ENCODE measurements around the gene SLC9A2. TPM values are rescaled to one million over a fixed set of nuclear protein-coding genes. Genes with fewer than 3 reads are reported as not detected.

The SLC9A2 gene
- total RNA-seq, 1 donor: not detected

DNA sequence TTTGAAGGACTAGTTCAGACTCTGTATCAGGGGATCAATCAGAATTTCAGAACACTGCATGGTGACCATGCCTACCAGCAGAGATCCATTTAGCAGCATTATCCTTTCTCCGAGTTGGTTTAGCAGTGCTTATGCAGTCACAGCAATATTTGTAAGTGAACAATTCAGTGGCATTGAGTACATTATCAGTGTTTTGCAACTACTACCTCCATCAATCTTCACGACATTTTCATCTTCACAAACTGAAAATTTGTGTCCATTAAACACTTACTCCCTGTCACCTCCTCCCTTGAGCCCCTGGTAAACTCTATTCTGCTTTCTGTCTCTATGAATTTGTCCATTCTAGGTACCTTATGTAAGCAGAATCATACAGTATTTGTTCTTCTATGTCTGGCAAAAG lies 20.1 kb downstream of the SLC9A2 start:
- H3K4me1 ChIP-seq (ENCODE audit: insufficient read depth, low read length): no peaks in the 10 kb centered on the region
- H3K4me3 ChIP-seq (ENCODE audit: low read length): no peak overlapping the region
- H3K27me3 ChIP-seq (ENCODE audit: insufficient read depth, low read length): peaks cover 4% of the 10 kb centered on the region
- H3K9me3 ChIP-seq (ENCODE audit: low read depth, low read length): no peaks in the 10 kb centered on the region

DNA sequence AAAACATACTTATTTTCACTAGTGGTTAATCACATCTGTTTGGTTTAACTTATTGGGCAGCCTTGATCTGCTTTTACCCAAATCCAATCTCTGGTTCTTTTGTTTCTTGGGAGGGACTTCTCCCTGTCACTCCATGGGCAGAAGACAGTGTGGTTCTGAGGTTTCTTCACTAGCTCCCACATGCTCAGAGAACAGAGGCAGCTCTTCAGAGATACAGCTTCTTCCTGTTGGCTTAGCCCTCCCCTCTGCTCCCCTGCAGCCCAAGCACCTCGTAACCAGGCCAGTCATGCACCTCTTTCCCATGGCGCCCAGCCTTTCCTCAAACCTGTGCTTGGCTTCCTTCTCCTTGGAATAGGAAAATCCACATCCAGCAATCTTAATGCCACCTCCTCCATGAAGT lies 32.8 kb downstream of the SLC9A2 start:
- no peaks in the 10 kb centered on the region for H3K4me1 ChIP-seq (ENCODE audit: insufficient read depth, low read length)
- no peaks in the 10 kb centered on the region for H3K27me3 ChIP-seq (ENCODE audit: insufficient read depth, low read length)
- no peaks in the 10 kb centered on the region for H3K9me3 ChIP-seq (ENCODE audit: low read depth, low read length)
- no peak overlapping the region for H3K4me3 ChIP-seq (ENCODE audit: low read length)

DNA sequence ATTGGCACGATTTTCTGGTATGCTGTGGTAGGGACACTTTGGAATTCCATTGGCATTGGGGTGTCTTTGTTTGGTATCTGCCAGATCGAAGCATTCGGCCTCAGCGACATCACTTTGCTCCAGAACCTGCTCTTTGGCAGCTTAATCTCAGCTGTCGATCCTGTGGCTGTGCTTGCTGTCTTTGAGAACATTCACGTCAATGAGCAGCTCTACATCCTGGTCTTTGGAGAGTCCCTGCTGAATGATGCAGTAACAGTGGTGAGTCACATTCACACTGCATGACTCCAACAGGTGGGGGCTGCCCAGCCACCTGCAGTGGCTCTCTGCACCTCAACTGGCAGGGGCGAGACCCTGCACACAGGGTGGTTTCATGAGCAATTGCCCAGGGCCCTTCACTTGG lies 38.4 kb downstream of the SLC9A2 start:
- Histone ChIP-seq H3K27me3 (ENCODE audit: insufficient read depth, low read length) (no peaks in the 10 kb centered on the region), H3K4me3 (ENCODE audit: low read length) (no peak overlapping the region), H3K9me3 (ENCODE audit: low read depth, low read length) (no peaks in the 10 kb centered on the region), H3K4me1 (ENCODE audit: insufficient read depth, low read length) (no peaks in the 10 kb centered on the region)

DNA sequence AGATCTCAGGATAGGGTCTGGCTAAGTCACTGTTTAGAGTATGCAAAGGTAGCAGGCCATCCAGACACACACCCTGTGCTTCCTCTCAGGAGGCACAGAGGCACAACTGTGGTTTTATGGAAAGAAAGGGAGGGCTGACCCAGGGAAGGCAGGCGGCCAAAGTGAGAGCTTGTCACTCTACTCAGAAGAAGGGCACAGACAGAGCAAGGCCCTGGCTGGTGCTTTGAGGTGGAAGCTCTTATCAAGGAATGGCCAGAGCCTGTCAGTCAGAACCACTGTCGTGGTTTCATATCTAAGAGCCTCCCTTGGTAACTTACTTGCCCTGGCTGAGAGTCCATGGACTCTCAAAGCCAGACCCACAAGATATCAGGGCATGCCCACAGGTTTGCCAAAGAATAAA lies 40.7 kb downstream of the SLC9A2 start:
- H3K9me3 ChIP-seq (ENCODE audit: low read depth, low read length): no peaks in the 10 kb centered on the region
- no peak overlapping the region for H3K4me3 ChIP-seq (ENCODE audit: low read length)
- no peaks in the 10 kb centered on the region for H3K27me3 ChIP-seq (ENCODE audit: insufficient read depth, low read length)
- no peaks in the 10 kb centered on the region for H3K4me1 ChIP-seq (ENCODE audit: insufficient read depth, low read length)

DNA sequence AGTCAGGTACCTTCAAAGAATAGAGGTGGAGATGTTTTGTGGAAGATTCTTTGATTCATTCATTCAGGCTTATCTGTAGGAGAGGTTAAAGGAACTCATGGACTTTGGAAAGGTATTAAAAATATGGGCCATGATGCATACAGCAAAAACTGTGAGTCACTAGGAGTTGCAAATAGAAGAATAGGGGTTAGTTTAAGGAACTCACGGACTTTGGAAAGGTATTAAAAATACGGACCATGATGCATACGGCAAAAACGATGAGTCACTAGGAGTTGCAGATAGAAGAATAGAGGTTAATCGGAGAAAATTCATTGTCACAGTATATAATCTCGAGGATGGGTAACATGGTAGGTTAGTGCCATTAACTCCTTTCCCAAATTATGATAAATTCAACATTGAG lies 41.2 kb downstream of the SLC9A2 start:
- Histone ChIP-seq H3K9me3 (ENCODE audit: low read depth, low read length) (no peaks in the 10 kb centered on the region), H3K27me3 (ENCODE audit: insufficient read depth, low read length) (no peaks in the 10 kb centered on the region), H3K4me1 (ENCODE audit: insufficient read depth, low read length) (no peaks in the 10 kb centered on the region), H3K4me3 (ENCODE audit: low read length) (no peak overlapping the region)

DNA sequence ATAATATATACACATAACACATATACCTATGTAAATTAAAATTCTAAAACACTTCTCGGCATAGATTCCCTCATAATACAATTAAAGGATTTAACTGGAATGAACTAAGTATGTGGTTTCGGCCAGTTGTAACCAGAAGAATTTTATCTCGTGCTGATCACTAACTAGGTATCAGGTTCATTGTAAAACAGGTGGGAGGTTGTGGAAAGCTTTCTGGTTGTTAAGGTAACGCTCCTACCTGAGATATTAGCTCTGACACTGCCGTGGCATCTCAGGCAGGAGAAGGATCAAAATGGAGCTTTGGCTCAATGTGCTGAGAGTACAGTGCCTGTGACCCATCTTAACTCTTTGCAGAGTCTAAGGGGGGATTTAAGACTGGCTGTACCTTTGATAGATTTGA lies 42.5 kb downstream of the SLC9A2 start:
- no peaks in the 10 kb centered on the region for H3K4me1 ChIP-seq (ENCODE audit: insufficient read depth, low read length)
- no peaks in the 10 kb centered on the region for H3K9me3 ChIP-seq (ENCODE audit: low read depth, low read length)
- H3K27me3 ChIP-seq (ENCODE audit: insufficient read depth, low read length): no peaks in the 10 kb centered on the region
- no peak overlapping the region for H3K4me3 ChIP-seq (ENCODE audit: low read length)

DNA sequence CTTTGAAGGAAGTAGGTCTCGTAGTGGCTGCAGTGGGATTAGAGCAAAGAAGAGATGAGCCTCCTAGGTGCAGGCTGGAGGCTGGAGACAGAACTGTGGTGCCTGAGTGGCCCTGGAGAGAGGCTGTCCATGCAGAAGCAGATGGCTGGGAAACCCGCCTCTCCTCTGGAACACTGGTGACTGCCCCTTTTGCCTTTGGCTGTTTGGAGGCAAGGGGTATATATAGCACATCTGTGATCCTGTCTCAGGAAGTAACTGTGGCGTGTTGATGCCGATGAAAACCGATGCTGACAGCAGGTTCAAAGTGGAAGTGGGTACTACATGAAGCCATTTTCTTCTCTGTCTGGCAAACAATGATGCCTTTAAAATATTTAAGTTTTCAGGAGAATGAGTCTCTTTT lies 43.5 kb downstream of the SLC9A2 start:
- H3K4me1 ChIP-seq (ENCODE audit: insufficient read depth, low read length): no peaks in the 10 kb centered on the region
- no peaks in the 10 kb centered on the region for H3K9me3 ChIP-seq (ENCODE audit: low read depth, low read length)
- H3K4me3 ChIP-seq (ENCODE audit: low read length): no peak overlapping the region
- H3K27me3 ChIP-seq (ENCODE audit: insufficient read depth, low read length): no peaks in the 10 kb centered on the region

DNA sequence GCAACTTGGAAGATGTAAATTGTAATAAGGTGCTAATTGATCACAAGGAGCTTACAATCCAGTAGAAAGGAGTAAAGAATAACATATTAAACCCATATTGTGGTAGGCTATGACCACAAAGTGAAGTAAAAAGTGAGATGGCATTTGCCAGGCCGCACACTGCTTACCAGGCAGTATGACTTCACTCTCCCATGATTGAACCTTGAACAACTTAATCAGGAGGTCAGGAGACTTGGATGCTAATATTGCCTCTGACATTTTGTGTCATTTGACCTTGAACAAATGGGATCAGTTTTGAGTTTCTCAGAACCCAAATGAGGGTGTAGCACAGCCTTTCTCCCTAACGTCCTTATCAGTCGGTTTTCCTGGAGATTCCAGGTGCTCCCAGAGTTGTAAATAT lies 44.0 kb downstream of the SLC9A2 start:
- H3K4me1 ChIP-seq (ENCODE audit: insufficient read depth, low read length): no peaks in the 10 kb centered on the region
- H3K27me3 ChIP-seq (ENCODE audit: insufficient read depth, low read length): no peaks in the 10 kb centered on the region
- H3K9me3 ChIP-seq (ENCODE audit: low read depth, low read length): no peaks in the 10 kb centered on the region
- no peak overlapping the region for H3K4me3 ChIP-seq (ENCODE audit: low read length)

DNA sequence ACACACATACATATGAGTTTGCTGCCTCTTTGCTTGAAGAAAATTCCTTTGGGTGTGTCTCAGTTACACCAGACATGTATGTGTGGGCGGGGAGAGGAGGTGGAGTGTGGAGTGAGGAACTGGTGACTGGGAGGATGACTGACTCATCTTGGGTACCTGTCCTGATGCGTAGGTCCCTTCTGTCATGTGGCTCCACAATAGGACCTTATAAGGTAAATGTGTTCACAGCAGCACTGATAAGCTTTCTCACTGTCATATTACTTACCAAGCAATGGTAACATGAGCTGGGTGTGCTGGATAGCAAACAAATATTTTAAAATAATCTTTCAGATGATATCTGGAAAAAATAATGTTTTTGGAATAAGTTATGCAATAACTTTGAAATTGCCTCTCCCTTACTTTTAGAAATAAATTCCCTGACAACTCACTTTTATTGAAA lies 45.1 kb downstream of the SLC9A2 start:
- Histone ChIP-seq H3K9me3 (ENCODE audit: low read depth, low read length) (no peaks in the 10 kb centered on the region), H3K4me3 (ENCODE audit: low read length) (no peak overlapping the region), H3K27me3 (ENCODE audit: insufficient read depth, low read length) (no peaks in the 10 kb centered on the region), H3K4me1 (ENCODE audit: insufficient read depth, low read length) (no peaks in the 10 kb centered on the region)

DNA sequence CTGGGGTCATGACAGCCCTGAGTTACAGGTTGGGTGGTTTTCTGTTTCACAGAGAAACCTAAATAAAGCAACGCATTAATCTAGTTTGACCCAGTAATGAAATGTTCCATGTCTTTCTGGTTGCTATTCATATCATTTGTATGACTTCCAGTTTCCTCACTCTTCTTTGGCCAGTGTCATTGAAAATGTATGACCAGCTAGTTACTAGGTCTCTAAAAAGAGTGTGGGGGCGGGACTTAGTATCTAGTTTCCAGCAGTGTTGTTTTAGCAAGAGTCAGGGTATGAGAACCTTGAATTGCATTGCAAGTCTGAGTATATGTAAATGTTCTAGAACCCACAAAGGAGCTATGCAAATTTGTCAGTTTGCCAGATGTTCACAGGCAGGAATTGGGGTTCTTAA lies 47.7 kb downstream of the SLC9A2 start:
- H3K9me3 ChIP-seq (ENCODE audit: low read depth, low read length): no peaks in the 10 kb centered on the region
- no peak overlapping the region for H3K4me3 ChIP-seq (ENCODE audit: low read length)
- H3K4me1 ChIP-seq (ENCODE audit: insufficient read depth, low read length): no peaks in the 10 kb centered on the region
- H3K27me3 ChIP-seq (ENCODE audit: insufficient read depth, low read length): no peaks in the 10 kb centered on the region

DNA sequence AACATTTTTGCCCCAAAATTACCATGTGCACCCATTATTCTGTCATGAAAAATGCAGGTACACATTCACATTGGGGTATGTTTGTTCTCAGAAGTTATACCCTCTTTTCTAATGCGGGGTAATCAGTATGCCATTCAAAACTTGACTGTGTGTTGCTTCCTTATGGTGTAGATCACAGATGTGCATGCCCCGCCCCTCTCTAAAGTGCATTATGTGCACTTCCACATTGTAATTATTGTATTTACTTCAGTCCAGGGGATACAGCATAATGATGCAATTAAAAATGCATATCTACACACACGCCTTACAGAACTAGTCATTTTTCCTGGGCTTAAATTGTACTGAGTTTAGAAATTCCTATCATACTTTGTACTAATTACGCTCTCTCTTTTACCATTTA lies 48.8 kb downstream of the SLC9A2 start:
- Histone ChIP-seq H3K4me3 (ENCODE audit: low read length) (no peak overlapping the region), H3K9me3 (ENCODE audit: low read depth, low read length) (no peaks in the 10 kb centered on the region), H3K27me3 (ENCODE audit: insufficient read depth, low read length) (no peaks in the 10 kb centered on the region), H3K4me1 (ENCODE audit: insufficient read depth, low read length) (no peaks in the 10 kb centered on the region)

DNA sequence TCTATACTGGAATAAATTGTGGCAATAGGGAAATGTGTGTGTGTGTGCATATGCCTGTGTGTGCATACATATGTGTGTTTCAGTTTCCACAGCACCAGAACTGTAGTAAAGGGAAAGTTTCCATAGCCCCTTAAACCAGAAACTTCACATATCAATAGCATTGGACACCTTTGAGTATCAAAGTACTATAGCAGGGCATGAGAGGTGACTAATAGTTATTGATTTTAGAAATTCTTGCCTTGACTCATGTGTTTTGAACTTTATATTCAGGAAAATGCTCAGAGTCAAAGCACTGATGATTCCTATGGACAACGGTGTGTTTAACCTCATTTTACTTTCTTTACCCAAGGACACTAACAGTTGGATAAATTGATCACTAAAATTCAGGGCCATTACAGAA lies 50.0 kb downstream of the SLC9A2 start:
- Histone ChIP-seq H3K27me3 (ENCODE audit: insufficient read depth, low read length) (no peaks in the 10 kb centered on the region), H3K4me3 (ENCODE audit: low read length) (no peak overlapping the region), H3K9me3 (ENCODE audit: low read depth, low read length) (no peaks in the 10 kb centered on the region), H3K4me1 (ENCODE audit: insufficient read depth, low read length) (no peaks in the 10 kb centered on the region)

DNA sequence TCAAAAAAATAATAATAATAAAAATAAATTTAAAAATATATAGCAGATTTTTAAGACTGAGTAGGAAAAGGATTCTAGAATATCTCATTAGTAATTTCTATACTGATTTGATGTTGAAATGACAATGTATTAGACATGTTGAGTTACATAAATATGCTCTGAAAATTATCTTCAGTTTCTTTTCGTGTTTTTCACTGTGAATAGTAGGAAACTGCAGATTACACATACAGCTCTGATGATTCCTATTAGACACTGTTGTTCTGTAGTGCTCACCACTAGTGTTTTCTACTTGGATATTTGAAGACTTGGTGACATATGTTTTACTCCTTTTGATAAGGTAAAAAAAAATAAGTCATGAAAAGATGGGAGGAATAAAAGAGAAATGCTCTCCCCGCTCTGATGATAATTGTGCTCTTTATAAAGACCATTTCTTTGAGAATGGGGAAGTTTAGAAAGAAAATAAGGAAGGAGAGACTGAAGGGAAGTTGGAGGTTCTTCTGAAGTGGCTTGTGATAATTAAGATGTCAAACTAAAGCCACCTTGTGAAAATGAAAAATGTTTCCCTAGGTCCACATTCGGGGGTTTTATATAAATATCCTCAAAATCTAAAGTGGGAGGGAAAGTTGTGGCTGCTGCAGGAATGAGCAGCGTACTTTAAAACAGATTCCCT lies 52.9 kb downstream of the SLC9A2 start:
- H3K27me3 ChIP-seq (ENCODE audit: insufficient read depth, low read length): no peaks in the 10 kb centered on the region
- no peak overlapping the region for H3K4me3 ChIP-seq (ENCODE audit: low read length)
- H3K4me1 ChIP-seq (ENCODE audit: insufficient read depth, low read length): no peaks in the 10 kb centered on the region
- H3K9me3 ChIP-seq (ENCODE audit: low read depth, low read length): no peaks in the 10 kb centered on the region

DNA sequence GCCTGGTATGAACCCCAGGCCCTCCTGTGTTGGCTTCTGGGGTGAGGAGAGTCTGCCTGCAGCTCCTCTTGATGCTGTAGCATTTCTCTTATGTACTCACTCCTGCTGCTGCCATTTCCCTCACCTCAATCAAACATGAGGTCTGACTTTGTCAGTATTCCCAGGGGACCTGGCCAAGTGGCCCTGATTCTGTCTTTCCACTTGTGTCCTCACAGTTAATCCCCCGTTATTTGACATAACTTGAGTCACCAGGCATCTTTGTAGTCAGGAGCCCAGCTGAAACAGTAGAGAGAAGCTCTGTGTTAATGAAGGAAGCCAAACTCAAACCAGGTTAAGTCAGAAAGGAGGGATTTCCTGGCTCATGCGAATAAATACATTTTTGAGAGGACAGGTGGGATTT lies 55.0 kb downstream of the SLC9A2 start:
- no peaks in the 10 kb centered on the region for H3K9me3 ChIP-seq (ENCODE audit: low read depth, low read length)
- no peak overlapping the region for H3K4me3 ChIP-seq (ENCODE audit: low read length)
- H3K4me1 ChIP-seq (ENCODE audit: insufficient read depth, low read length): no peaks in the 10 kb centered on the region
- no peaks in the 10 kb centered on the region for H3K27me3 ChIP-seq (ENCODE audit: insufficient read depth, low read length)

DNA sequence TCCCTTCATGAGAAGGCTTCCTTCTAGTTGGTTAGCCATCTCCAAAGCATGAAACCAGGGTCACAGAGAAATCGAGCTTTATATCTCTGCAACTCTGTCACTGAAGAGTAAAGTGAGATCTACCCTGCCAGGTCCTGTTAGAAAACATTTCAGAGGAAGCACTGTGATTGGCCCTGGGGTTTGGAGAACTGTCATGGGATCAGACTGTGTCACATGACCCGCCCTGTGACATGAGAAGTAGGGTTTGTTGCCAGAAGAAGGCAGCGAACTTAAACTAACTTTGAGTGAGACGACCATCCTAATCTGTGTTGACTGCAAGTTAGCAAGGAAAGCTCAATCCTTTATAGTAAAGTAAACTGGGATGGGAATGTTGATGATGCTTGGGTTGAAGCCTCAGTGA lies 55.5 kb downstream of the SLC9A2 start:
- no peaks in the 10 kb centered on the region for H3K27me3 ChIP-seq (ENCODE audit: insufficient read depth, low read length)
- H3K4me1 ChIP-seq (ENCODE audit: insufficient read depth, low read length): no peaks in the 10 kb centered on the region
- no peak overlapping the region for H3K4me3 ChIP-seq (ENCODE audit: low read length)
- no peaks in the 10 kb centered on the region for H3K9me3 ChIP-seq (ENCODE audit: low read depth, low read length)
